A549 (cell line): Measurements from ENCODE around the gene ENOX2. TPM values are rescaled to one million over a fixed set of nuclear protein-coding genes. Genes with fewer than 3 reads are reported as not detected.
"Not testable (repeated sequence)": the region's sequence is repeated elsewhere in the genome, so short reads cannot be mapped to it uniquely, and the experiment has no call there.

Experiments used
- ATAC-seq, 2 experiments: fragments of 200-7000 bp in 1 of 2; fragments of >200 bp in 1 of 2; cut with Nextera tagmentation in 1 of 2; cut with Tn5 transposase in 1 of 2; 3 replicates each; pipeline versions ENCODE4 v1.8.0 to v1.9.1; 2018 to 2020; ENCODE audit warnings: mild to moderate bottlenecking in 1 of 2, moderate library complexity in 1 of 2
- CTCF ChIA-PET: fragments of 300-600 bp; sonication (Branson Sonifier 250); formaldehyde crosslinking; extraction: SDS; loops from one replicate; lab custom pipeline; 2021; ENCODE audit warnings: antibody characterized with exemption, inconsistent platforms; lab: Yijun Ruan, JAX
- POLR2A ChIA-PET: fragments of 350-600 bp; formaldehyde crosslinking; extraction: SDS; loops from one replicate; lab custom pipeline; 2021; ENCODE audit warnings: antibody characterized with exemption, inconsistent platforms; lab: Yijun Ruan, JAX
- DNase-seq, 2 experiments: peaks; one replicate each; pipeline versions ENCODE4 v3.0.0 to v3.0.0-alpha.2; 2011 to 2016; ENCODE audit warnings: low read depth in 1 of 2, low spot score in 1 of 2
- FAIRE-seq: peaks from 2 replicates; lab custom pipeline; 2011; peaks lifted over from hg19 to GRCh38; lab: Jason Lieb, UNC
- H3K27ac ChIP-seq, 2 experiments: fragments of >200 bp; sonication (Bioruptor Twin); formaldehyde crosslinking; 3 replicates each; pipeline ENCODE4 v1.5.1; 2016 to 2017
- H3K4me1 ChIP-seq: fragments of >200 bp; sonication (Bioruptor Twin); formaldehyde crosslinking; 3 replicates; pipeline ENCODE4 v1.6.1; 2016
- H3K4me2 ChIP-seq: fragments of >200 bp; sonication (Bioruptor Twin); formaldehyde crosslinking; 3 replicates; pipeline ENCODE4 v1.6.1; 2016
- H3K4me3 ChIP-seq: fragments of >200 bp; sonication (Bioruptor Twin); formaldehyde crosslinking; 3 replicates; pipeline ENCODE4 v1.5.1; 2016
- H3K9me3 ChIP-seq: fragments of >200 bp; sonication (Bioruptor Twin); formaldehyde crosslinking; 3 replicates; pipeline ENCODE4 v1.6.1; 2016
- BHLHE40 ChIP-seq: IDR thresholded peaks from 2 replicates; pipeline ENCODE4 v1.6.1; 2012; ENCODE audit warnings: low read depth, low read length, inconsistent platforms
- CBX8 ChIP-seq: fragments of 200-600 bp; sonication (generic); IDR thresholded peaks from 2 replicates; pipeline ENCODE4 v1.6.1; 2016
- CHD4 ChIP-seq: fragments of 200-600 bp; sonication (generic); IDR thresholded peaks from 2 replicates; pipeline ENCODE4 v1.6.1; 2016; ENCODE audit warnings: antibody characterized with exemption, mild to moderate bottlenecking, borderline replicate concordance
- E2F6 ChIP-seq: IDR thresholded peaks from 2 replicates; pipeline ENCODE4 v1.6.1; 2012; ENCODE audit warnings: low read depth, borderline replicate concordance
- EP300 ChIP-seq, 2 experiments: fragments of >200 bp; sonication (Bioruptor Twin); formaldehyde crosslinking; IDR thresholded peaks; 2 replicates in 1 of 2; 3 replicates in 1 of 2; pipeline ENCODE4 v1.6.1; 2016 to 2017
- ESRRA ChIP-seq: fragments of 150-350 bp; IDR thresholded peaks from 2 replicates; pipeline ENCODE4 v1.6.1; 2014; ENCODE audit warnings: mild to moderate bottlenecking, low read length, borderline replicate concordance
- FOSB ChIP-seq: fragments of 250-450 bp; sonication (Bioruptor Pico); IDR thresholded peaks from 2 replicates; pipeline ENCODE4 v1.5.0; 2020; ENCODE audit warnings: mild to moderate bottlenecking, moderate library complexity
- GATA3 ChIP-seq: IDR thresholded peaks from 2 replicates; pipeline ENCODE4 v1.6.1; 2012; ENCODE audit warnings: borderline replicate concordance
- HDAC2 ChIP-seq: fragments of 200-600 bp; sonication (generic); IDR thresholded peaks from 2 replicates; pipeline ENCODE4 v1.6.1; 2016
- HMGXB4 ChIP-seq: fragments of 250-450 bp; sonication (Bioruptor Pico); IDR thresholded peaks from 2 replicates; pipeline ENCODE4 v1.5.0; 2021; ENCODE audit warnings: mild to moderate bottlenecking, moderate library complexity, borderline replicate concordance
- HOXA7 ChIP-seq: fragments of 250-450 bp; sonication (Bioruptor Pico); IDR thresholded peaks from 2 replicates; pipeline ENCODE4 v1.5.0; 2020; ENCODE audit warnings: mild to moderate bottlenecking, moderate library complexity
- HOXB13 ChIP-seq: fragments of 250-450 bp; sonication (Bioruptor Pico); IDR thresholded peaks from 2 replicates; pipeline ENCODE4 v1.5.0; 2020; ENCODE audit warnings: low read depth, mild to moderate bottlenecking, moderate library complexity
- MAFK ChIP-seq: fragments of 450-650 bp; IDR thresholded peaks from 2 replicates; pipeline ENCODE4 v1.6.1; 2014; ENCODE audit not compliant: partially characterized antibody
- MAZ ChIP-seq: fragments of 150-350 bp; IDR thresholded peaks from 2 replicates; pipeline ENCODE4 v1.6.1; 2014; ENCODE audit warnings: antibody characterized with exemption, low read depth, low read length, borderline replicate concordance
- MYC ChIP-seq: IDR thresholded peaks from 2 replicates; pipeline ENCODE4 v1.6.1; 2012; ENCODE audit warnings: mild to moderate bottlenecking, inconsistent platforms, low read length, improper control_type of control experiment, borderline replicate concordance
- NR3C1 ChIP-seq: fragments of >200 bp; sonication (Bioruptor Twin); formaldehyde crosslinking; IDR thresholded peaks from 3 replicates; pipeline ENCODE4 v1.6.1; 2017
- POLR2A ChIP-seq: IDR thresholded peaks from 2 replicates; pipeline ENCODE4 v1.6.1; 2012; ENCODE audit warnings: mild to moderate bottlenecking, low read length
- RNF2 ChIP-seq: fragments of 200-600 bp; sonication (generic); IDR thresholded peaks from 2 replicates; pipeline ENCODE4 v1.6.1; 2016; ENCODE audit warnings: low read depth, mild to moderate bottlenecking, antibody characterized with exemption, moderate library complexity, borderline replicate concordance
- SMC3 ChIP-seq: fragments of >200 bp; sonication (Bioruptor Twin); formaldehyde crosslinking; IDR thresholded peaks from 3 replicates; pipeline ENCODE4 v1.6.1; 2018; ENCODE audit warnings: inconsistent platforms
- SREBF2 ChIP-seq: fragments of 450-650 bp; IDR thresholded peaks from 2 replicates; pipeline ENCODE4 v1.6.1; 2014; ENCODE audit warnings: mild to moderate bottlenecking, moderate library complexity
- TFCP2L1 ChIP-seq: fragments of 250-450 bp; sonication (Bioruptor Pico); IDR thresholded peaks from 2 replicates; pipeline ENCODE4 v1.5.0; 2021; ENCODE audit warnings: mild to moderate bottlenecking
- TP53 ChIP-seq: fragments of 250-450 bp; sonication (Bioruptor Pico); IDR thresholded peaks from 2 replicates; pipeline ENCODE4 v1.5.0; 2021; ENCODE audit warnings: mild to moderate bottlenecking, moderate library complexity
- ZFP36 ChIP-seq: fragments of 450-650 bp; IDR thresholded peaks from 2 replicates; pipeline ENCODE4 v1.6.1; 2014; ENCODE audit warnings: borderline replicate concordance; ENCODE audit not compliant: partially characterized antibody
- ZSCAN20 ChIP-seq: fragments of 250-450 bp; sonication (Bioruptor Pico); IDR thresholded peaks from 2 replicates; pipeline ENCODE4 v1.8.0; 2022; ENCODE audit warnings: mild to moderate bottlenecking, moderate library complexity
- WGBS: methylation state at CpG from one replicate; pipeline ENCODE4 v1.1.6; 2017; ENCODE audit errors: missing lambda C conversion rate; 5-methylcytosine and 5-hydroxymethylcytosine counted together
- polyA plus RNA-seq, 4 experiments: library from polyadenylated mRNA; depleted of rRNA in 3 of 4; stranded (reverse); fragments of >200 nt; fragmentation: RNase III in 1 of 4; extraction: RNeasy Plus Mini Kit Qiagen cat#74134 plus additional on column Dnase treatment in 1 of 4; gene quantifications; 2 replicates in 3 of 4; 3 replicates in 1 of 4; pipeline ENCODE4 v1.2.3, GENCODE V29; 2011 to 2017
- TF ChIP-seq, protein P1 (sequence below): fragments of >200 bp; sonication (Bioruptor Twin); formaldehyde crosslinking; IDR thresholded peaks from 3 replicates; pipeline ENCODE4 v1.5.1; 2016
- TF ChIP-seq, protein P2 (sequence below): fragments of >200 bp; sonication (Bioruptor Twin); formaldehyde crosslinking; IDR thresholded peaks from 3 replicates; pipeline ENCODE4 v1.6.1; 2016

The ENOX2 gene
- polyA plus RNA-seq, 2 of the 4 experiments (the other 2 are of a cell fraction): 10.3 to 35.5 TPM

DNA sequence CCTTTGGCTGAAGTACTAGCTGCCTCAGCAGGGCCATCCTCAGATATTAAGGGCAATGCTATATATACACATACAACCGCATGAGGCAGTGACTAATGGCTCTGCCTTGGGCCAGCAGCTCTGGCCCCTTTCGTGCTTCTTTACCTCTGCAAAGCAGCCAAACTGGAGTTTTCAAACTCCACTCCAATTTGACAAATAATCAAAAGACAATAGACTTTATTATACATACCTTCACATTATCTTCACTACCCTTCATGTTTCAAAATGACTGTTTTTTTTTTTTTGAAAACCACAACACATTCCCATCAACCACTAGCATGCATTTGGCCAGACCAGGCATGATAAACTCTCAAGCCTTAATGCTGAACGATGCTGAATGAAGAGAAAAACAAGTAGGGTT is 187.7 kb downstream of the ENOX2 start:
- POLR2A ChIA-PET: no interaction called here
- no peak for DNase-seq
- WGBS: 65% methylated on average over 3 of the region's 3 CpGs

DNA sequence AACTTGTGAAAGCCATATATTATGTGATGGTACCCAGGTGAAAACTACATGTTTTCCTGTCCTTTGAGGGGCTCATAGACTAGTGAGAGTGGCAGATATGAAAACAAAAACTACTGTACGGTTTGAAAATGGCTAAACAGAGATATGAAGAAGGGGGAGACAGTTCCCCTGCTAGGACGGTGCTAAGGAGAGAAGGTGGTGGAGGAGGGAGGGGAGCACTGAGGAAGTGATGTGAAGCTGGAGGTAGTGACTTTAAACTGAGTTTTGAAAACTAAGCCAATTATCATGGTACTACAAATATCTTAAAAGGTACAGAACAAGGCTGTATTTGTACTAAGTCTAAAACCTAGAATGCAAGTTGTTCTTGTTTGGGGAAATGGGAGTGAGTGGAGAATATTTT is 188.3 kb downstream of the ENOX2 start:
- POLR2A ChIA-PET: no interaction called here
- no peaks in the 10 kb centered on the region for H3K4me1 ChIP-seq
- 86% methylated on average over 2 of the region's 2 CpGs for WGBS
- no peak overlapping the region for H3K4me3 ChIP-seq
- H3K4me2 ChIP-seq: no peak overlapping the region
- FAIRE-seq: peak; percentile 7
- no peaks in the 10 kb centered on the region for H3K9me3 ChIP-seq
- TF ChIP-seq SREBF2 (no peak), MAZ (no peak), ESRRA (no peak), EP300 (IDR thresholded peaks at IDR 0.05) (no peak), RNF2 (no peak), SMC3 (no peak), HOXB13 (no peak), CBX8 (no peak), TP53 (no peak), CHD4 (no peak), ZFP36 (no peak)
- TF ChIP-seq, protein P1, sequence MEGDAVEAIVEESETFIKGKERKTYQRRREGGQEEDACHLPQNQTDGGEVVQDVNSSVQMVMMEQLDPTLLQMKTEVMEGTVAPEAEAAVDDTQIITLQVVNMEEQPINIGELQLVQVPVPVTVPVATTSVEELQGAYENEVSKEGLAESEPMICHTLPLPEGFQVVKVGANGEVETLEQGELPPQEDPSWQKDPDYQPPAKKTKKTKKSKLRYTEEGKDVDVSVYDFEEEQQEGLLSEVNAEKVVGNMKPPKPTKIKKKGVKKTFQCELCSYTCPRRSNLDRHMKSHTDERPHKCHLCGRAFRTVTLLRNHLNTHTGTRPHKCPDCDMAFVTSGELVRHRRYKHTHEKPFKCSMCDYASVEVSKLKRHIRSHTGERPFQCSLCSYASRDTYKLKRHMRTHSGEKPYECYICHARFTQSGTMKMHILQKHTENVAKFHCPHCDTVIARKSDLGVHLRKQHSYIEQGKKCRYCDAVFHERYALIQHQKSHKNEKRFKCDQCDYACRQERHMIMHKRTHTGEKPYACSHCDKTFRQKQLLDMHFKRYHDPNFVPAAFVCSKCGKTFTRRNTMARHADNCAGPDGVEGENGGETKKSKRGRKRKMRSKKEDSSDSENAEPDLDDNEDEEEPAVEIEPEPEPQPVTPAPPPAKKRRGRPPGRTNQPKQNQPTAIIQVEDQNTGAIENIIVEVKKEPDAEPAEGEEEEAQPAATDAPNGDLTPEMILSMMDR: no peak
- TF ChIP-seq, protein P2, sequence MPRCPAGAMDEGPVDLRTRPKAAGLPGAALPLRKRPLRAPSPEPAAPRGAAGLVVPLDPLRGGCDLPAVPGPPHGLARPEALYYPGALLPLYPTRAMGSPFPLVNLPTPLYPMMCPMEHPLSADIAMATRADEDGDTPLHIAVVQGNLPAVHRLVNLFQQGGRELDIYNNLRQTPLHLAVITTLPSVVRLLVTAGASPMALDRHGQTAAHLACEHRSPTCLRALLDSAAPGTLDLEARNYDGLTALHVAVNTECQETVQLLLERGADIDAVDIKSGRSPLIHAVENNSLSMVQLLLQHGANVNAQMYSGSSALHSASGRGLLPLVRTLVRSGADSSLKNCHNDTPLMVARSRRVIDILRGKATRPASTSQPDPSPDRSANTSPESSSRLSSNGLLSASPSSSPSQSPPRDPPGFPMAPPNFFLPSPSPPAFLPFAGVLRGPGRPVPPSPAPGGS: no peak
- no peak for DNase-seq
- ATAC-seq: no peak
- no peak overlapping the region for H3K27ac ChIP-seq
- CTCF ChIA-PET: no interaction called here

More for the DNA sequence above, 187.7 kb downstream of the ENOX2 start:
- CTCF ChIA-PET: no interaction called here
- H3K9me3 ChIP-seq: no peaks in the 10 kb centered on the region
- H3K27ac ChIP-seq: no peak overlapping the region
- FAIRE-seq (no peak), ATAC-seq (no peak)
- TF ChIP-seq MAZ: no peak
- H3K4me3 ChIP-seq: no peak overlapping the region
- no peaks in the 10 kb centered on the region for H3K4me1 ChIP-seq
- no peak overlapping the region for H3K4me2 ChIP-seq

DNA sequence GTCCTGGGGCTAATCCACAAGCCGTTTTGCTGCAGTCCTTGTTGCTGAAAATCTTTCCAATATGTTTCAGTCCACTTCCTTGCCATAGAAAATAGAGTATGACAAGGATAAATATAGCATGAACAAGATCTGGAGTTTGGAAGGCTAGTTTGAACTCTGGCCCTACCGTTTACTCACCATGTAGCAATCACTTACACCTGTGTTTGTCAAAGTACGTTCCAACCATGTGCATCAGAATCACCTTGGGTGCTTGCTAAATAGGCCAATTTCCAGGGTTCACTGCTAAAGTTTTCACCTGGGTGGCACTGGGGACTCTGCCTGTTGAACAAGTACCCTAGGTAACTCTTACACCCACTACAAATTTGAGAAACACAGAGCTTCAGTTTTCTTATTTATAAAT is 188.9 kb downstream of the ENOX2 start:
- no peaks in the 10 kb centered on the region for H3K4me1 ChIP-seq
- ChIA-PET CTCF (no interaction called here), POLR2A (no interaction called here)
- FAIRE-seq: no peak
- DNase-seq: no peak
- no peak overlapping the region for H3K27ac ChIP-seq
- 58% methylated on average over 3 of the region's 3 CpGs for WGBS
- H3K4me3 ChIP-seq: no peak overlapping the region
- no peak for TF ChIP-seq HMGXB4 (CRISPR knock-in tag)
- no peak for TF ChIP-seq E2F6
- no peak for TF ChIP-seq ZFP36
- no peak for TF ChIP-seq ZSCAN20
- TF ChIP-seq POLR2A: no peak
- no peak for TF ChIP-seq CHD4
- no peak for TF ChIP-seq HOXA7 (CRISPR knock-in tag)
- TF ChIP-seq HDAC2: no peak
- no peak for TF ChIP-seq GATA3
- TF ChIP-seq SREBF2: no peak
- no peak for TF ChIP-seq TP53
- TF ChIP-seq MAFK: no peak
- TF ChIP-seq, protein P1: no peak
- TF ChIP-seq BHLHE40: no peak
- no peak for TF ChIP-seq FOSB (CRISPR knock-in tag)
- no peak for TF ChIP-seq MYC
- TF ChIP-seq TFCP2L1: no peak
- TF ChIP-seq NR3C1: no peak
- H3K4me2 ChIP-seq: no peak overlapping the region
- no peak for ATAC-seq
- no peaks in the 10 kb centered on the region for H3K9me3 ChIP-seq

DNA sequence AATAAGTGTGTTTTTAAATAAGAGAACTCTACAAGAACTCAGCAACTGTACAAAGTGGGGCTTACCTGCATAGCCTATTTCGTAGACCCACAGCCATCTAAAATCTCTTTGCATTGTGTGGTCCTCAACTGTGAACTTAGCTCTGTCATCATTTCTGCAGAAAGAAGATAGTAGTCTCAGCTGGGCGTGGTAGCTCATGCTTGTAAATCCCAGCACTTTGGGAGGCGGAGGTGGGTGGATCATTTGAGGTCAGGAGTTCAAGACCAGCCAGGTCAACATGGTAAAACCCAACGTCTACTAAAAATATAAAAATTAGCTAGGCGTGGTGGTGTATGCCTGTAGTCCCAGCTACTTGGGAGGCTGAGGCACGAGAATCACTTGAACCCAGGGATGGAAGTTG is 193.8 kb downstream of the ENOX2 start:
- H3K9me3 ChIP-seq, CTCF ChIA-PET, H3K4me3 ChIP-seq, H3K27ac ChIP-seq, POLR2A ChIA-PET, FAIRE-seq, ATAC-seq, H3K4me2 ChIP-seq, DNase-seq: not testable (repeated sequence)
- WGBS: 91% methylated on average over 6 of the region's 6 CpGs
- peaks cover 13% of the 10 kb centered on the region; the same call in 1 of the 3 replicates for H3K4me1 ChIP-seq
